ENCODE results near the gene CHCHD6. TPM values are rescaled to one million over a fixed set of nuclear protein-coding genes. Genes with fewer than 3 reads are reported as not detected.

The CHCHD6 gene
- total and polyA plus RNA-seq, 2 experiments from 2014 or later: 15.8 to 21.4 TPM

DNA sequence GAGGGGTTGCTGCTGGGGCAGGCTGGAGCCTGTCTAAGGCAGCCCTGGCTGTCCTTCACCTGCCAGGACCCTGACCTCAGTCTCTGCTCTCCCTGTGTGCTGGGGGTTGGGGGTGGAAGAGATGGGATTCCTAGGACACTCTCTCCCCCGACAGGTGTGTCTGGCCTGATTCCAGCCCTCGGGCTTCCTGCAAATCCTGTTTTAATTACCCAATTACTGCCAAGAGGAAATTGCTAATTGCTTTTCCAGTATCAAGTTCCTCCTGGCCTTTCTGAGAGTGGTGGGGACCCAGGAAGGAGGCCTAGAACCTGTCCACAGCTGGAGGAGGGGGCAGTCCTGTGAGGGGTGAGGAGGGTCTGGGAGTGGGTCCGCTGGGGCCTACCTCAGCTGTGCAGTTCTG is 294.7 kb downstream of the CHCHD6 start:
- Histone ChIP-seq H3K79me2 (ENCODE audit: insufficient read depth) (peaks cover 81% of the 10 kb centered on the region), H4K20me1 (ENCODE audit: insufficient read depth) (no peaks in the 10 kb centered on the region)
- in situ Hi-C loops (cut with MboI): no loop called here

DNA sequence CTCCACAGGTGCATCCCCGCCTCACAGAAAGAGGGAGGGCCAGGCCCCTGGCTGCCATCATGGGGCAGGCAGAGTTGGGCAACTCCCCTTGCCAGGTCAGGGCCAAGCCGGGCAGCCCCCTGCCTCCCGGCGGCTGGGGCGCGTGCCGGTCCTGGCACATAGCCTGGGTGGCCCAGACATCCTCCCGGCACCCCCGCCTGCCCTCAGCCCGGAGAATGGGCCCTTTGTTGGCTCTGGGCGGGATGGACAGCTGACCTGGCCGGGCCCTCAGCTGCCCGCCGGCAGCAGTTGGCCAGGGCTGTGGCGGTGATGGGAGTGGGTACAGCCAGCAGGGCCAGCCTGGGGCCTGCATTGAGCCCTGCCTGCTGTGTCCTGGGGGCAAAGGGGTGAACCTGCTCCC is 295.3 kb downstream of the CHCHD6 start:
- Histone ChIP-seq H3K27me3 (replicated peaks; ENCODE audit: insufficient read depth) (no peaks in the 10 kb centered on the region), H3K9me2 (ENCODE audit: insufficient read depth) (no peaks in the 10 kb centered on the region), H3K79me2 (ENCODE audit: insufficient read depth) (peaks cover 74% of the 10 kb centered on the region), H3K36me3 (ENCODE audit: low read depth) (no peaks in the 10 kb centered on the region), H3K4me3 (no peak overlapping the region), H3K27ac (no peak overlapping the region), H3K9me3 (ENCODE audit: low read depth) (no peaks in the 10 kb centered on the region), H3F3A (ENCODE audit: insufficient read depth) (peaks cover 5% of the 10 kb centered on the region; the same call in 1 of the 2 replicates), H4K20me1 (ENCODE audit: insufficient read depth) (no peaks in the 10 kb centered on the region), H3K4me2 (ENCODE audit: unreplicated experiment) (no peak overlapping the region), H3K9ac (no peak overlapping the region), H3K4me1 (ENCODE audit: insufficient read depth) (peaks cover 28% of the 10 kb centered on the region), H2AFZ (no peak overlapping the region)
- 76 to 84% methylated on average over 13 to 15 of the region's 15 CpGs for whole genome bisulfite sequencing, 2 experiments (ENCODE audit: low coverage in 1 of 2, low lambda C conversion rate in 2 of 2, missing lambda C conversion rate in 2 of 2)
- no peak for DNase-seq
- no peak for TF ChIP-seq EZH2phosphoT487 (IDR thresholded peaks at IDR 0.05; ENCODE audit: insufficient read depth, low read depth)
- no peak for TF ChIP-seq EZH2 (IDR thresholded peaks at IDR 0.05; ENCODE audit: insufficient read depth, poor library complexity, severe bottlenecking)
- in situ Hi-C loops (cut with MboI): no loop called here

More for the DNA sequence above, 294.7 kb downstream of the CHCHD6 start:
- H3K9me2 ChIP-seq (ENCODE audit: insufficient read depth): no peaks in the 10 kb centered on the region
- DNase-seq: no peak
- H3K4me3 ChIP-seq: no peak overlapping the region
- H3F3A ChIP-seq (ENCODE audit: insufficient read depth): peaks cover 5% of the 10 kb centered on the region; the same call in 1 of the 2 replicates
- no peak overlapping the region for H3K9ac ChIP-seq
- no peak overlapping the region for H3K4me2 ChIP-seq (ENCODE audit: unreplicated experiment)
- TF ChIP-seq EZH2 (IDR thresholded peaks at IDR 0.05; ENCODE audit: insufficient read depth, poor library complexity, severe bottlenecking) (no peak), EZH2phosphoT487 (IDR thresholded peaks at IDR 0.05; ENCODE audit: insufficient read depth, low read depth) (no peak)
- no peak overlapping the region for H2AFZ ChIP-seq
- 21 to 32% methylated on average over 3 of the region's 3 CpGs for WGBS, 2 experiments (ENCODE audit: low coverage in 1 of 2, low lambda C conversion rate in 2 of 2, missing lambda C conversion rate in 2 of 2)
- H3K36me3 ChIP-seq (ENCODE audit: low read depth): no peaks in the 10 kb centered on the region
- no peaks in the 10 kb centered on the region for H3K9me3 ChIP-seq (ENCODE audit: low read depth)
- H3K27ac ChIP-seq: no peak overlapping the region
- peaks cover 28% of the 10 kb centered on the region for H3K4me1 ChIP-seq (ENCODE audit: insufficient read depth)
- no peaks in the 10 kb centered on the region for H3K27me3 ChIP-seq (replicated peaks; ENCODE audit: insufficient read depth)

DNA sequence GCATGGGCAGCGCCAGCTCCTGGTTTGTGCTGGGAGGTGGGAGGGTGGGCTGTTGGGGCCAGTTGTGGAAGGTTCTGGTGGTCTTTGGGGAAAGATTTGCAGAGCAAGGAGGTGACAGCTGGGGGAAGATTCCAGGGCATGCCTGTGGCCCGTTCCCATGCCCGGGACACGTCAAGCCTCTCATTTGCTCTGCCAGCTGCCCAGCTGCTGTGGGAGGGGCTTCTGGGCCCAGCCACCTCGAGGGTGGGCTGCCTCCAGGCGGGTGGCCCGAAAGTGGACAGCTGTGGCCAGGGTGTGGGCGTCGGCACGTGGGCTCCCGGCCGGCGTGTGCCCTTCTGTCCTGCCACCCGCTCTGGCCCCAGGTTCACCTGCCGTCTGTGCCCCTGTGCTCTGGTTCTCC is 296.1 kb downstream of the CHCHD6 start:
- Histone ChIP-seq H4K20me1 (ENCODE audit: insufficient read depth) (no peaks in the 10 kb centered on the region), H3K4me2 (ENCODE audit: unreplicated experiment) (no peak overlapping the region), H3K9me3 (ENCODE audit: low read depth) (no peaks in the 10 kb centered on the region), H2AFZ (no peak overlapping the region), H3K4me3 (no peak overlapping the region), H3F3A (ENCODE audit: insufficient read depth) (peaks cover 5% of the 10 kb centered on the region; the same call in 1 of the 2 replicates), H3K4me1 (ENCODE audit: insufficient read depth) (peaks cover 28% of the 10 kb centered on the region), H3K36me3 (ENCODE audit: low read depth) (no peaks in the 10 kb centered on the region), H3K27ac (no peak overlapping the region), H3K27me3 (replicated peaks; ENCODE audit: insufficient read depth) (no peaks in the 10 kb centered on the region), H3K79me2 (ENCODE audit: insufficient read depth) (peaks cover 67% of the 10 kb centered on the region), H3K9me2 (ENCODE audit: insufficient read depth) (no peaks in the 10 kb centered on the region), H3K9ac (no peak overlapping the region)
- TF ChIP-seq EZH2phosphoT487 (IDR thresholded peaks at IDR 0.05; ENCODE audit: insufficient read depth, low read depth) (no peak), EZH2 (IDR thresholded peaks at IDR 0.05; ENCODE audit: insufficient read depth, poor library complexity, severe bottlenecking) (no peak)
- DNase-seq: no peak
- in situ Hi-C loops (cut with MboI): no loop called here
- WGBS, 2 experiments (ENCODE audit: low coverage in 1 of 2, low lambda C conversion rate in 2 of 2, missing lambda C conversion rate in 2 of 2): 64 to 73% methylated on average over 10 to 15 of the region's 15 CpGs

DNA sequence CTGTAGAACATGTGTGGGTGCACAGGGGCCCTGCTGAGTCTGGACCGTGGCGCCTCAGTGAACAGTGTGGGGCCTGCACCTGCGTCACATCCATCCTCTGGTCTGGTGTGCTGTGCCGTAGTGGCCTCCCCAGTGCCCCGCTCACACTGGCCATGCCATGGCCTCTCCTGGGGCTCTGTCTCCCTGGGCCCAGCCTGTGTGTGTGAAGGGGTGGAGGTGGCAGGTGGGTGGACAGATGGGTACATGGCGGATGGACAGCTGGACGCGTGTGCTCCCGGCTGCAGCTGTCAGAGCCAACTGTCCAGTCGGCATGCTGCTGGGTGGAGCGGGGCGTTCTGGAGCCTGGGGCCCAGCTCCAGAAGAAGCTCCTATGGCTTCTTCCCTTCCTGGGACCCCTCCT is 296.7 kb downstream of the CHCHD6 start:
- Histone ChIP-seq H3F3A (ENCODE audit: insufficient read depth) (peaks cover 5% of the 10 kb centered on the region; the same call in 1 of the 2 replicates), H3K4me2 (ENCODE audit: unreplicated experiment) (no peak overlapping the region), H3K9ac (0 out of 2 replicates have a peak overlapping the region, but pooled peaks have one; percentile 86), H3K27me3 (replicated peaks; ENCODE audit: insufficient read depth) (no peaks in the 10 kb centered on the region), H3K36me3 (ENCODE audit: low read depth) (no peaks in the 10 kb centered on the region), H3K9me2 (ENCODE audit: insufficient read depth) (no peaks in the 10 kb centered on the region), H3K9me3 (ENCODE audit: low read depth) (no peaks in the 10 kb centered on the region), H3K27ac (no peak overlapping the region), H3K79me2 (ENCODE audit: insufficient read depth) (peaks cover 61% of the 10 kb centered on the region), H3K4me1 (ENCODE audit: insufficient read depth) (peaks cover 28% of the 10 kb centered on the region), H2AFZ (no peak overlapping the region), H4K20me1 (ENCODE audit: insufficient read depth) (no peaks in the 10 kb centered on the region), H3K4me3 (no peak overlapping the region)
- no peak for TF ChIP-seq EZH2phosphoT487 (IDR thresholded peaks at IDR 0.05; ENCODE audit: insufficient read depth, low read depth)
- TF ChIP-seq EZH2 (IDR thresholded peaks at IDR 0.05; ENCODE audit: insufficient read depth, poor library complexity, severe bottlenecking): no peak
- in situ Hi-C loops (cut with MboI): no loop called here
- DNase-seq: no peak
- WGBS, 2 experiments (ENCODE audit: low coverage in 1 of 2, low lambda C conversion rate in 2 of 2, missing lambda C conversion rate in 2 of 2): 77 to 84% methylated on average over 12 of the region's 12 CpGs
